Osteocyte (in vitro differentiated cells): Measurements from ENCODE around the gene INAFM2. TPM values are rescaled to one million over a fixed set of nuclear protein-coding genes. Genes with fewer than 3 reads are reported as not detected.

Experiments used
- DNase-seq: peaks from one replicate; pipeline ENCODE4 v3.0.0; 2021; ENCODE audit warnings: mixed read lengths; ENCODE audit not compliant: unreplicated experiment; ENCODE audit errors: extremely low spot score
- H3K27ac Mint-ChIP-seq: one replicate; pipeline ENCODE4 v1.8.0; 2021; ENCODE audit warnings: mild to moderate bottlenecking, mixed read lengths; ENCODE audit not compliant: unreplicated experiment
- H3K27me3 Mint-ChIP-seq: one replicate; pipeline ENCODE4 v1.8.0; 2021; ENCODE audit warnings: mixed read lengths; ENCODE audit not compliant: unreplicated experiment
- H3K36me3 Mint-ChIP-seq: one replicate; pipeline ENCODE4 v1.8.0; 2021; ENCODE audit warnings: mixed read lengths; ENCODE audit not compliant: unreplicated experiment
- H3K4me1 Mint-ChIP-seq: one replicate; pipeline ENCODE4 v1.8.0; 2021; ENCODE audit warnings: mixed read lengths; ENCODE audit not compliant: unreplicated experiment
- H3K4me3 Mint-ChIP-seq: one replicate; pipeline ENCODE4 v1.8.0; 2021; ENCODE audit warnings: mild to moderate bottlenecking, moderate library complexity, mixed read lengths; ENCODE audit not compliant: unreplicated experiment
- H3K9me3 Mint-ChIP-seq: one replicate; pipeline ENCODE4 v1.8.0; 2021; ENCODE audit warnings: mixed read lengths; ENCODE audit not compliant: unreplicated experiment
- total RNA-seq: library from RNA; stranded (reverse); gene quantifications from 2 replicates; pipeline ENCODE4 v1.2.1, GENCODE V29; 2021
- TF ChIP-seq, protein P1 (sequence below): fragments of 200-600 bp; sonication (generic); IDR thresholded peaks from 2 replicates; pipeline ENCODE4 v1.5.0; 2021; ENCODE audit warnings: antibody characterized with exemption, mild to moderate bottlenecking, moderate library complexity

INAFM2 gene
- total RNA-seq, 1 donor from 2014 or later = 69.0 TPM

DNA sequence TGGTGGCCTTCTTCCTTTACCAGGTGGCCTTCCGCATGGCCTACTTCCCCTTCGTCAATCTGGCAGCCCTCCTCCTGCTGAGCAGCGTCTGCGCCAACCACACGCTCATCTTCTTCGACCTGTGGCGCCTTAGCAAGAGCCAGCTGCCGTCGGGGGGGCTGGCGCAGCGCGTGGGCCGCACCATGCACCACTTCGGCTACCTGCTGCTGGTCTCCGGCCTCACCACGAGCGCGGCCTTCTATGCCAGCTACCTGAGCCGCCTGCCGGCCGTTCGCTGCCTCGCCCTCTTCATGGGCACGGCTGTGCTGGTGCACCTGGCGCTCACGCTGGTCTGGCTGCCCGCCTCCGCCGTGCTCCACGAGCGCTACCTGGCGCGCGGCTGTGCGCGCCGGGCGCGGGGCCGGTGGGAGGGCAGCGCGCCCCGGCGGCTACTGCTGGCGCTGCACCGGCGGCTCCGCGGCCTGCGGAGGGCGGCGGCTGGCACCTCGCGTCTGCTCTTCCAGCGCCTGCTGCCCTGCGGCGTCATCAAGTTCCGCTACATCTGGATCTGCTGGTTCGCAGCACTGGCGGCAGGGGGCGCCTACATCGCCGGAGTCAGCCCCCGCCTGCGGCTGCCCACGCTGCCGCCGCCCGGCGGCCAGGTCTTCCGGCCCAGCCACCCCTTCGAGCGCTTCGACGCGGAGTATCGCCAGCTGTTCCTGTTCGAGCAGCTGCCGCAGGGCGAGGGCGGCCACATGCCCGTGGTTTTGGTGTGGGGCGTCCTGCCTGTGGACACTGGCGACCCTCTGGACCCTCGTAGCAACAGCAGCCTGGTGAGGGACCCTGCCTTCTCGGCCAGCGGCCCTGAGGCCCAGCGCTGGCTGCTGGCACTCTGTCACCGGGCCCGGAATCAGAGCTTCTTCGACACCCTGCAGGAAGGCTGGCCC is 44.5 kb downstream of the INAFM2 start:
- H3K9me3 Mint-ChIP-seq = no peaks in the 10 kb centered on the region
- no peaks in the 10 kb centered on the region for H3K27me3 Mint-ChIP-seq
- TF ChIP-seq, protein P1, sequence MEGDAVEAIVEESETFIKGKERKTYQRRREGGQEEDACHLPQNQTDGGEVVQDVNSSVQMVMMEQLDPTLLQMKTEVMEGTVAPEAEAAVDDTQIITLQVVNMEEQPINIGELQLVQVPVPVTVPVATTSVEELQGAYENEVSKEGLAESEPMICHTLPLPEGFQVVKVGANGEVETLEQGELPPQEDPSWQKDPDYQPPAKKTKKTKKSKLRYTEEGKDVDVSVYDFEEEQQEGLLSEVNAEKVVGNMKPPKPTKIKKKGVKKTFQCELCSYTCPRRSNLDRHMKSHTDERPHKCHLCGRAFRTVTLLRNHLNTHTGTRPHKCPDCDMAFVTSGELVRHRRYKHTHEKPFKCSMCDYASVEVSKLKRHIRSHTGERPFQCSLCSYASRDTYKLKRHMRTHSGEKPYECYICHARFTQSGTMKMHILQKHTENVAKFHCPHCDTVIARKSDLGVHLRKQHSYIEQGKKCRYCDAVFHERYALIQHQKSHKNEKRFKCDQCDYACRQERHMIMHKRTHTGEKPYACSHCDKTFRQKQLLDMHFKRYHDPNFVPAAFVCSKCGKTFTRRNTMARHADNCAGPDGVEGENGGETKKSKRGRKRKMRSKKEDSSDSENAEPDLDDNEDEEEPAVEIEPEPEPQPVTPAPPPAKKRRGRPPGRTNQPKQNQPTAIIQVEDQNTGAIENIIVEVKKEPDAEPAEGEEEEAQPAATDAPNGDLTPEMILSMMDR = peak; percentile 87
- DNase-seq = peak; percentile 94
- no peak overlapping the region for H3K27ac Mint-ChIP-seq
- H3K4me1 Mint-ChIP-seq = peaks cover 14% of the 10 kb centered on the region
- H3K4me3 Mint-ChIP-seq = no peak overlapping the region
- no peaks in the 10 kb centered on the region for H3K36me3 Mint-ChIP-seq

DNA sequence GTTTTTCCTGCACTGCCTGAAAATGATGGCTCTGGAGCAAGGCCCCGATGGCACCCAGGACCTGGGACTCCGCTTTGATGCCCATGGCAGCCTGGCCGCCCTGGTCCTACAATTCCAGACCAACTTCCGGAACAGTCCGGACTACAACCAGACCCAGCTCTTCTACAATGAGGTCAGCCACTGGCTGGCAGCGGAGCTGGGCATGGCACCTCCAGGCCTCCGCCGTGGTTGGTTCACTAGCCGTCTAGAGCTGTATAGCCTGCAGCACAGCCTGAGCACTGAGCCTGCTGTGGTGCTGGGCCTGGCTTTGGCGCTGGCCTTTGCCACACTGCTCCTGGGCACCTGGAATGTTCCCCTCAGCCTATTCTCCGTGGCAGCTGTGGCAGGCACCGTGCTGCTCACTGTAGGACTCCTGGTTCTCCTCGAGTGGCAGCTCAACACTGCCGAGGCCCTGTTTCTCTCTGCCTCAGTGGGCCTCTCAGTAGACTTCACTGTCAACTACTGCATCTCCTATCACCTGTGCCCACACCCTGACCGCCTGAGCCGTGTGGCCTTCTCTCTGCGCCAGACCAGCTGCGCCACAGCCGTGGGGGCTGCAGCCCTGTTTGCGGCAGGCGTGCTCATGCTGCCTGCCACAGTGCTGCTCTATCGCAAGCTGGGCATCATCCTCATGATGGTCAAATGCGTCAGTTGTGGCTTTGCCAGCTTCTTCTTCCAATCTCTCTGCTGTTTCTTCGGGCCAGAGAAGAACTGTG is 45.4 kb downstream of the INAFM2 start:
- Mint-ChIP-seq H3K36me3 (no peaks in the 10 kb centered on the region), H3K27me3 (no peaks in the 10 kb centered on the region), H3K4me3 (no peak overlapping the region), H3K27ac (no peak overlapping the region), H3K4me1 (peaks cover 18% of the 10 kb centered on the region), H3K9me3 (no peaks in the 10 kb centered on the region)
- DNase-seq = no peak
- TF ChIP-seq, protein P1 = no peak

DNA sequence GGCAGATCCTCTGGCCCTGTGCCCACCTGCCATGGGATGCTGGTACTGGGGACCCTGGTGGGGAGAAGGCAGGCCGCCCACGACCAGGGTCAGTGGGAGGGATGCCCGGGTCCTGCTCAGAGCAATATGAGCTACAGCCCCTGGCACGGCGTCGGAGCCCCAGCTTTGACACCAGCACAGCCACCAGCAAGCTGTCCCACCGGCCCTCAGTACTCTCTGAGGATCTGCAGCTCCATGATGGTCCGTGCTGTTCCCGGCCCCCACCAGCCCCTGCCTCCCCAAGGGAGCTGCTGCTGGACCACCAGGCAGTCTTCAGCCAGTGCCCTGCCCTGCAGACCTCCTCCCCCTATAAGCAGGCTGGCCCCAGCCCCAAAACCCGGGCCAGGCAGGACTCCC is 46.0 kb downstream of the INAFM2 start:
- TF ChIP-seq, protein P1 = no peak
- Mint-ChIP-seq H3K27ac (no peak overlapping the region), H3K36me3 (no peaks in the 10 kb centered on the region), H3K4me3 (no peak overlapping the region), H3K27me3 (no peaks in the 10 kb centered on the region), H3K9me3 (no peaks in the 10 kb centered on the region), H3K4me1 (peaks cover 18% of the 10 kb centered on the region)
- no peak for DNase-seq

DNA sequence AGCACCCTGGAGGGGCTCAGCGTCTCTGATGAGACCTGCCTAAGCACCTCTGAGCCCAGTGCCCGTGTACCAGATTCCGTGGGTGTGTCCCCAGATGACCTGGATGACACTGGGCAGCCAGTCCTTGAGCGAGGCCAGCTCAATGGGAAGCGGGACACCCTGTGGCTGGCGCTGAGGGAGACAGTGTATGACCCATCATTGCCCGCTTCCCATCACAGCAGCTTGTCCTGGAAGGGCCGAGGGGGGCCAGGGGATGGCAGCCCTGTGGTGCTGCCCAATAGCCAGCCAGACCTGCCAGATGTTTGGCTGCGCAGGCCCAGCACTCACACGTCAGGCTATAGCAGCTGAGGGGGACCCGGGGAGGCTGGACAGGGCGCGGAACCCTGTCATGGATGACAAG is 46.5 kb downstream of the INAFM2 start:
- Mint-ChIP-seq H3K36me3 (no peaks in the 10 kb centered on the region), H3K4me3 (no peak overlapping the region), H3K27ac (no peak overlapping the region), H3K9me3 (no peaks in the 10 kb centered on the region), H3K27me3 (no peaks in the 10 kb centered on the region), H3K4me1 (peaks cover 18% of the 10 kb centered on the region)
- TF ChIP-seq, protein P1 = no peak
- DNase-seq = no peak

DNA sequence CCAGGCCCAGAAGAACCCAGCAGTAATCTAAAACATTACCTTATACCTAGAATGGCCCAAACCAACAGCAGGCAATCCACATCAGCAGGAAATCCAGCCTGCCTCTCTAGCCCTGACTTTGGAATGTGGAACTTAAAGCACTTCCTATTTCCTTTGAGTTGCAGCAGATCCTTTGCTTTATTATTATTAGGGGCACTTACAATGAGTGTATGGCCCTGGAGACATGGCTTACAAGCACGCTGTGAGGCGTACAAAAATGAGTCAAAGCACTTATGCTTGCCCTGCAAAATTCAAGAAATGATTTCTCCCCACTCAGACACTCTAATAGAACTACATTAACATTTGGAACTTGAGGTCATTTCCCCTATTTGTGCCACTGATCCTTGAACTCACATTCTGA is 49.5 kb downstream of the INAFM2 start:
- Mint-ChIP-seq H3K27me3 (no peaks in the 10 kb centered on the region), H3K4me3 (no peak overlapping the region), H3K27ac (no peak overlapping the region), H3K36me3 (no peaks in the 10 kb centered on the region), H3K4me1 (peaks cover 14% of the 10 kb centered on the region), H3K9me3 (no peaks in the 10 kb centered on the region)
- TF ChIP-seq, protein P1 = no peak
- no peak for DNase-seq
